Muscle layer of duodenum (tissue), 2 donors: ENCODE measurements around the gene PAK2.
"Not testable (repeated sequence)": the region's sequence is repeated elsewhere in the genome, so short reads cannot be mapped to it uniquely, and the experiment has no call there.

ENCODE experiments used
- H3K27ac ChIP-seq: one replicate; pipeline ENCODE4 v1.7.0; 2013; ENCODE audit warnings: mild to moderate bottlenecking, low read length
- H3K27me3 ChIP-seq: one replicate; pipeline ENCODE4 v1.7.0; 2013; ENCODE audit warnings: low read depth, mild to moderate bottlenecking, control low read depth, low read length
- H3K36me3 ChIP-seq, 2 donors: one replicate each; pipeline ENCODE4 v1.7.0; 2013; ENCODE audit warnings: low read length in 2 of 2, control low read depth in 1 of 2, mild to moderate bottlenecking in 1 of 2; ENCODE audit not compliant: insufficient read depth in 2 of 2, control insufficient read depth in 1 of 2
- H3K4me1 ChIP-seq, 2 donors: one replicate each; pipeline ENCODE4 v1.7.0; 2013; ENCODE audit warnings: low read length in 2 of 2, mild to moderate bottlenecking in 2 of 2, control low read depth in 1 of 2, moderate library complexity in 1 of 2; ENCODE audit not compliant: insufficient read depth in 2 of 2, control insufficient read depth in 1 of 2
- H3K4me3 ChIP-seq, 2 donors: one replicate each; pipeline ENCODE4 v1.7.0; 2013; ENCODE audit warnings: low read length in 2 of 2, low read depth in 1 of 2, mild to moderate bottlenecking in 1 of 2
- H3K9me3 ChIP-seq, 2 donors: one replicate each; pipeline ENCODE4 v1.7.0; 2013; ENCODE audit warnings: low read length in 2 of 2, control low read depth in 1 of 2, mild to moderate bottlenecking in 1 of 2; ENCODE audit not compliant: control insufficient read depth in 1 of 2
- donor health status: healthy.

Gene PAK2

GRCh38 chr3:196849180-196849741, 109.6 kb downstream of the PAK2 start:
- H3K27ac ChIP-seq, result no peak overlapping the region
- H3K4me1 ChIP-seq, result no peaks in the 10 kb centered on the region
- no peak overlapping the region for H3K4me3 ChIP-seq
- H3K36me3 ChIP-seq, result no peaks in the 10 kb centered on the region
- no peaks in the 10 kb centered on the region for H3K27me3 ChIP-seq
- no peaks in the 10 kb centered on the region for H3K9me3 ChIP-seq

GRCh38 chr3:196863000-196863399, 123.3 kb downstream of the PAK2 start:
- H3K36me3 ChIP-seq, H3K4me3 ChIP-seq, H3K9me3 ChIP-seq, H3K4me1 ChIP-seq, H3K27ac ChIP-seq, H3K27me3 ChIP-seq: not testable (repeated sequence)

GRCh38 chr3:196867155-196867506, 127.5 kb downstream of the PAK2 start:
- Histone ChIP-seq H3K4me3 (peak overlapping the region; percentile 89 to 96), H3K36me3 (peaks cover 0 to 6% of the 10 kb centered on the region in 2 donors), H3K27me3 (no peaks in the 10 kb centered on the region), H3K9me3 (no peaks in the 10 kb centered on the region), H3K27ac (peak overlapping the region; percentile 96), H3K4me1 (peaks cover 5 to 32% of the 10 kb centered on the region in 2 donors)

GRCh38 chr3:196867507-196868296, 128.0 kb downstream of the PAK2 start, which contains the start of gene SENP5:
TSS of gene SENP5 (plus strand) at chr3:196867920. CDS start at chr3:196885182, 17,262 bp downstream.
- no peaks in the 10 kb centered on the region for H3K9me3 ChIP-seq
- H3K4me1 ChIP-seq, result peaks cover 5 to 33% of the 10 kb centered on the region in 2 donors
- H3K36me3 ChIP-seq, result peaks cover 0 to 6% of the 10 kb centered on the region in 2 donors
- peak within 1 kb of the TSS; percentile 96 for H3K27ac ChIP-seq
- H3K27me3 ChIP-seq, result no peaks in the 10 kb centered on the region
- peak within 1 kb of the TSS; percentile 94 to 96 for H3K4me3 ChIP-seq

- Histone ChIP-seq H3K36me3 (peaks cover 0 to 6% of the 10 kb centered on the region in 2 donors), H3K4me1 (peaks cover 5 to 33% of the 10 kb centered on the region in 2 donors), H3K4me3 (peak overlapping the region; percentile 94 to 96), H3K27ac (peak overlapping the region; percentile 87), H3K9me3 (no peaks in the 10 kb centered on the region), H3K27me3 (no peaks in the 10 kb centered on the region)
These were observed 128.6 kb downstream of the PAK2 start for GRCh38 chr3:196868297-196868661.

GRCh38 chr3:196872316-196872715, 132.7 kb downstream of the PAK2 start:
- H3K27ac ChIP-seq, result no peak overlapping the region
- H3K4me1 ChIP-seq, result peaks cover 5 to 26% of the 10 kb centered on the region in 2 donors
- H3K4me3 ChIP-seq, result no peak overlapping the region

GRCh38 chr3:196874511-196875094, 134.9 kb downstream of the PAK2 start:
- H3K9me3 ChIP-seq, H3K27me3 ChIP-seq, H3K4me3 ChIP-seq, H3K36me3 ChIP-seq, H3K27ac ChIP-seq: not testable (repeated sequence)
- H3K4me1 ChIP-seq, result peaks cover 0 to 16% of the 10 kb centered on the region in 2 donors

More at GRCh38 chr3:196872316-196872715, 132.7 kb downstream of the PAK2 start:
- Histone ChIP-seq H3K9me3 (no peaks in the 10 kb centered on the region), H3K36me3 (peaks cover 0 to 6% of the 10 kb centered on the region in 2 donors), H3K27me3 (no peaks in the 10 kb centered on the region)

GRCh38 chr3:196875258-196875657, 135.6 kb downstream of the PAK2 start:
- H3K4me1 ChIP-seq, result peaks cover 0 to 9% of the 10 kb centered on the region in 2 donors
- H3K9me3 ChIP-seq, result no peaks in the 10 kb centered on the region
- H3K4me3 ChIP-seq, result no peak overlapping the region
- H3K36me3 ChIP-seq, result no peaks in the 10 kb centered on the region
- H3K27ac ChIP-seq, result no peak overlapping the region
- no peaks in the 10 kb centered on the region for H3K27me3 ChIP-seq
